HG02973 (cell line): Measurements from ENCODE around the gene VPS52.
"Not testable (repeated sequence)": the region's sequence is repeated elsewhere in the genome, so short reads cannot be mapped to it uniquely, and the experiment has no call there.

Experiments
- ATAC-seq: cut with Tn5 transposase; IDR thresholded peaks from one replicate; pipeline ENCODE4 v1.9.1; 2021; ENCODE audit warnings: moderate library complexity; ENCODE audit not compliant: unreplicated experiment

VPS52 gene

DNA sequence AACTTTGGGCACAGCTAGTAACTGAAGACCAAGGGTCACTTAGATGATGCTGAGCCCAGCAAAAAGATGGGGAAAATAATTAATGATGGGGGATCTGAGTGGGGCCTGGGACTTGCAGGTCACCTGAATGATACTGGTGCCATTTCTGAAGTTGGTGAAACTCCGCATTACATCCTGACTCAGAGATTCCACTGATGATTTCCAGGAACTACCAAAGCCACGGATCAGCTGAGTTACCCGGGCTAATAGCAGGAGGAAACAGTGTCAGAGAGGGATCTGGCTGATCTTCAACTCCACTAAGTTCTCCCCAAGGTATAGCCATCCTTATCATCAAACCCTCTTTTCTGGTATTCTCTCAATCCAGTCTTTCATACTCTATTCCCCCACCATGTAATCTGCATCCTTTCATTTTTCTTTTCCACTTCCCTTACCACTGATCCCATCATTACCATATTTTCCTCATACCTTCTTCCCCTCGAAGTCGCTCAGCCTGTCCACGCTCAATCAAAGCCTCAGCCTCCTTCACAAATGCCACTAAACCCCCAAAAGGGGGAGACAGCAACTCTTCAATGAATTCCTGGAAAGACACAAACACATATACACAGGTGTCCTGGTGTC lies 20.2 kb downstream of the VPS52 start:
- no peak for ATAC-seq

DNA sequence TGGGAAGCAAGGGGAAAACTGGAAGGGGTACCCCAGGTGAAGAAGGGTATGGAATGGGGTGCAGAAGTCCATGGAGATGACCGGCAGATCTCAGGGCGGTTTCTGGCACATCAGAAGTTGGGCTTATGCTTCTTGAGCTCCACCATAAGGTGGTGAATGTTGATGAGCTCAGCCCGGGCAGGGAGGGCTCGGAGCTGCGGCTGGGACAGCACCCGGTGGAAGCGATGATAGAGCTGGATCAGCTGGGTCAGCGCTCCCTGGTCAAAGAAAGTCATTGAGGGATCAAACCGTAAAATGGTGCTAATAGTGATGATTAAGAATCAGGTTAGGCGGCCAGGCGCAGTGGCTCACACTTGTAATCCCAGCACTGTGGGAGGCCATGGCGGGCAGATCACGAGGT lies 20.9 kb downstream of the VPS52 start:
- no peak for ATAC-seq

DNA sequence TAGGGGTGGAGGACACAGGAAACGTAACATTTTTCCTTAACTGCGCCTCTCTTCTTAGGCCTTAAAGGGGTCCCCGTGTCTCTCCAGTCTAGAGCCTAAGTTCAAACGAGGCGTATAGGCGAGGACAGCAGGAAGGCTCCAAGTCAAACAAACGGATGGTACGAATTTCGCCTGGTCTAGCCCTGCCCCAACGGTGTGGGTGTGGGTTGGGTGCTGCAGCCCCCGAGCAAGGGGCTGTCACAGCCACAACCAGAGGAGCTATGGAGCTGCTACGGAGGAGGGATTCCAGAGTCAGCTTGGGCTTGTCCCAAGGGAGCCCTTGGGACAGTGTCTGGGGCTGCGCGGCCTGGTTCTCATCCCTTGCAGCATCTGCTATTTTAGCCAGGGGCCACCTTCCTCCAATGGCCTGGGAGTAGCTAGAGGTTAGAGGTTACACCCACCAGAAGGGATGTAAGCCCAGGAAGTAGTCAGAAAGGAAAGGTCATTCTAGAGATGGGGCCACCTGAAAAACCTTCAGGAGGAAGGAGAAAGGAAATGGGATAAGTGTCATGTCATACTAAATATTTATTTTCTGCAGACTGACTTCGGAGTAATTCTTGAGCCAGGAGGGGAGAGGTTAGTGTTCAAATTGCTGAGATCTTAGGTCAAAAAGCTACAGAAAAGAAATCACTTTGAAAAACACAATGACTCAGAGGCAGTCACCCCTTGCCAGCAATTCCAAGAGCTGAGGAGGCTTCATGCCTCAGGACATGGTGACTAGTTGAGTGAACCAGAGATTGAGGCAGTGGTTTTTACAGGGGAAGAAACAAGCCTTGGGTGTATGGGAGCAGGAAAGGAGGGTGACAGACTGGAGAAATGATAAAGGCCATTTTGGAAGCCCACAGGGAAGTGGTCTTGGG lies 21.7 kb downstream of the VPS52 start:
- ATAC-seq: no peak

DNA sequence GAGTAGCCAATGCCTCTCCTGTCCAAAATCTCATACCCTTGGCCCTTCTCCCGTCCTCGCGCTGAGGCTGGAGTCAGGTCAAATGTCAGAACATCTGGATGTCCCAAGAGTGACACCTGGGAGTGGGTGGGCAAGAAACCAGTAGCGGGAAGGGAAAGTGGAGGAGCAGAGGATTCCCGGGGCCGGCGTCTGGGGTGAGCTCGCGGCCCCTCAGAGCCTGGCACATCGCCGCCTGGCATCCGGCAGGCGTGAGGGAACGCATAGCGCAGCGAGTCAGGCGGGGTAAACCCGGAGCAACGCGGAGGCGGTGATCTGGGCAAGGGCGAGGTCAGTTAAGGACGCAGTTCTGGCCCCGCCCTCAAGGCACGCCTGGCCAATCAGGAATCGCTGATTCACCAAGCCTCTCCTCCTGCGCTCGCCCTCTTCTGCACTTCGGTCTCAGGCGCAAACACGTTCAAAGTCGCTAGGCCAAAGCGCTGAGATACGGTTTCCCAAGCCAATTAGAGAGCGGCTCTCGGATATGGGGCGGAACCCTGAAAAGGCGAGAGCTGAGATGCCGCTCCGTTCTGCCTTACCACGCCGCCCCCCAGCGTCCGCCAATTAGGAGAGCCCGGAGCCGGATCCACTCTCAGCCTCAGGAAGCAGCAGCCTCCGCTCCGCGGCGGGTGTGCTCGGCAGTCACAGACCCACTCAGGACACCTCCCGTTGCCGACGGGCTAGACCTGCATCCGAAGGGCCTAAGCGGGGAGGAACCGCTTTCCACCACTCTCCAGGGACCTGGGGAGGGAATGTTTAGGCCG lies 22.5 kb downstream of the VPS52 start:
- ATAC-seq: peak; percentile 83

DNA sequence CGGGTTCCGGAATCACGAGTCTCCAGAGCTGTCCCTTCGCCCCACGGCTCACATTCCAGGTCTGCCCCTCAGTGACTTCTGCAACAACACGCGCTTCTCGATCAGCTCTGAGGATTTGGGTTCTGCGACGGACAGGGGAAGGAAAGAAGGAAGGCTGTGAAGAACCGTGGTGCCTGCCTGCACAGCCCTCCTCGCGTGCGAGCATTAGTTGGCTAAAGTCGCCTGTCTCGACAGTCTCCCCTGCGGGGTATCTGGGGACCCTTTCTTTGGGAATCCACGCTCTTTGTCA lies 23.1 kb downstream of the VPS52 start:
- ATAC-seq: peak; percentile 8

DNA sequence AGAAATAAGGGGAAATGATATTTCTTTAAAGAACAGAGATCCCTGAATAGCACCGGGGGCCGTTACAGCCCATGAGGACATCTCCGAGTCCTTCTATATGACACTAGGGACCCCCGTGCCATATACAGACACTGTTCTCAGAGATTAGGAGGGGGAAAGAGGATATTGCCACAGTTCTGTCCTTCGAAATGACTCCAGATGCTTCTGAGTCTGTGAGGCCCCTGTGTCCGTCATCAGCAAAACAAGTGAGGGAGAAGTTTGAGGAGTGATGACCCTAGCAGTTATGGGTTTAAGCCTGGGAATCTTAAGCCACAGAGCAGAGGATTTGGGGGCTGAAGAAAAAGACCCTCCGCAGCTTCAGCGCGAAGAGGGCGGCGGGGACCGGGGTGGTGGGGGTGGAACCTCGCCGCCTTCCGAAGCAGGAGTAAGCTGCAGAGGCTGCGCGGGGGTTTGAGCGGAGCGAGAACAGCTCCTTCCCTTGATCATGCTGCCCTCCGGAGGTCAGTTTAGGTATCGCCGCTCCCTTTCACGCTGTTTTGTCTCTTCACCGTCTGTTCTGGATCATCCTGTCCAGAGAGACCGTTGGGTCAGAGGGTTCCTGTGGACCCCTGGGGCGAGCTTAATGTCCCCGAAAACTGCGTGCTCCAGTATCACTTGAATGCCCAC lies 23.6 kb downstream of the VPS52 start:
- peak; percentile 35 for ATAC-seq

DNA sequence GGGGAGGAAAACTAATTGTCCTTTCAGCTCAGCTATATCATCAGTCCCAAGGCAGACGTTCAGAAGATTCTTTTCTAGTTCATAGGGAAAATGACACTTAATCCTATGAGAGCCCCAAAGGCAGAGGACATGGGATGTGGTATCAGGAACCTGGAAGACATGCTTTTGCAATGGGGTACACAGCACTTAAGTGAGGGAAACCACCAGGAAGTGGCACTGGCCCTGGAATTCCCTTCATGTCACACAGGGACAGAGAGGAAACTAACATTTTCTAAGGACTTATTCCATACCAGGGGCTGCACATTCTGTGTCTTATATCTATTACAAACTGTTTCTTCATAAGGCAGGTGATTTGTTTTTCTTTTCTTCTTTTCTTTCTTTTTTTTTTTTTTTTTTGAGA lies 28.2 kb downstream of the VPS52 start:
- ATAC-seq: no peak

DNA sequence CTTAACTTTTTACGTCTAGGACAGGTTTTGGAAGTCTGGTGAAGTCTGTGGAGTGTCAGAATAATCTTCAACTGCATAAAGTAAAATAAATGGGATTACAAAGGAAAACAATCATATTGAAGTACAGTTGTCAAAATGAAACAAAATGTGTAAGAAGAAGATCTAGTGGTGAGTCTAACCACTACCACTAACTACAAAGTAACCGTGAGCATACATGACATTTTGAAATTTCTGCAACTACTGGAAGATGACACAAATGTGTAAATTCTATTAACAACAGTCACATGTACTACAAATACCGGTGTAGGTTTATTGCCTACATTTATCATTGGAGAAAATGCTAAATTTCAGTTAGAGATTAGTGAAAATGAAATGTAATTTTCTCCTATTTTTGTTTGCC lies 29.7 kb downstream of the VPS52 start:
- no peak for ATAC-seq

DNA sequence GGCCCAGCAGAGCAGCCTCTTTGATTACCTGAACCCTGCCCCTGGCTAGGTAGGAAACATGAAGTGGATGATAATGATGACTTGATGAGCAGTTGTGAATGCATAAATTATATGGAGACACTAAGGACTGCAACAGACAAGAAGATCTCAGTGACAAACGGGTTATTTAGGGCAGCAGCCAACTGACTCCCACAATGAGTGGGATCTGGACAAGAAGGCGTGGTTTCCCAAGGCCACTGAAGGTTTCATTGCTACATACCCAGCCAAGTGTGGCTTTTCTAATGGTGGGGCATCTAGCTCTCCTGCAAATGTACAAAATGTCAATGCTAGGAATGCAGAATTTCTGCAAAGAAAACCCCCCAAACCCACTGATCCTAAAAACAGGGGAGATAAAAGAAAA lies 33.9 kb downstream of the VPS52 start:
- ATAC-seq: no peak

DNA sequence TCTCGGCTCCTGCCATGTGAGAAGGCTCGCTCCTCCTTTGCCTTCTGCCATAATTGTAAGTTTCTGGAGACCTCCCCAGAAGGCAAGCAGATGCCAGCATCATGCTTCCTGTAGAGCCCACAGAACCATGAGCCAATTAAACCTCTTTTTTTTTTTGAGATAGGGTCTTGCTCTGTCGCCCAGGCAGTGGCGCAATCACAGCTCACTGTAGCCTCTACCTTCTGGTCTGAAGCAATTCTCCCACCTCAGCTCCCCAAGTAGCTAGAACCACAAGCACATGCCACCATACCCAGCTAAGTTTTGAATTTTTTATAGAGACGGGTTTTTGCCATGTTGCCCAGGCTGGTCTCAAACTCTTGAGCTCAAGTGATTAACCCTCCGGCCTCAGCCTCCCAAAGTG lies 34.8 kb downstream of the VPS52 start:
- ATAC-seq: no peak

DNA sequence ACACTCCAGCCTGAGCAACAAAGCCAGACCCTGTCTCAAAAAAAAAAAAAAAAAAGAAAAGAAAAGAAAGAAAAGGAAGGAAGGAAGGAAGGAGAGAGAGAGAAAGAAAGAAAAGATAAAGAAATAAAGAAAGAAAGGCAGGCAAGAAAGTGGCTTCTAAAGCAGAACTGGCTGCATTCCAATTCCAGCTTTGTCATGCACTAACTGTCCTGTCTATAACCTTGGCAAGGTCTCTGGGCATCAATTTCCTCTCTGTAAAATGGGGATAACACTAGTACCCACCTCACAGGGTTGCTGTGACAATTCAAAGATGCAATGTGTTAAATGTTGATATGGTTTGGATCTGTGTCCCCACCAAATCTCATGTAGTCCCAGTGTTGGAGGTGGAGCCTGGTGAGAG lies 35.3 kb downstream of the VPS52 start:
- no peak for ATAC-seq

DNA sequence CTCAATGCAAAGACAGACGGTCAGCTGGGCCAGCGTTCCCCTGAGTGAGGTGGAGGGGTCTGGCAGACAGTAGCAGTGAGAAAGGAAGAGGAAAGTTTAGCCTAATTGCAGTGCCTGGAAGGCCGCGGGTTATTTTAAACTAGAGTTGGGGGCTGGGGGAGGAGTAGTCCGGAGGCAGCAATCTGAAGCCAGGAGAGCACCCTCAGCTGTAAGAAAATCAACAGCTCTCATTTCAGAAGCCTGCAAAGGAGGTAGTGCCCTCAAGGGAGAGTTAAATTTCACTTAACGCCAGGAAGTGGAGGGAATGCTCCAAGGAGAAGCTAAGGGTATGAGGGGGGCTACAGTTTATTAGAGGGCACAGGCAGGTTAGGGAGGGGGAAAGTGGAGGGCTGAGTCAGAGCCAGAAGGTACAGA lies 36.4 kb downstream of the VPS52 start:
- no peak for ATAC-seq

DNA sequence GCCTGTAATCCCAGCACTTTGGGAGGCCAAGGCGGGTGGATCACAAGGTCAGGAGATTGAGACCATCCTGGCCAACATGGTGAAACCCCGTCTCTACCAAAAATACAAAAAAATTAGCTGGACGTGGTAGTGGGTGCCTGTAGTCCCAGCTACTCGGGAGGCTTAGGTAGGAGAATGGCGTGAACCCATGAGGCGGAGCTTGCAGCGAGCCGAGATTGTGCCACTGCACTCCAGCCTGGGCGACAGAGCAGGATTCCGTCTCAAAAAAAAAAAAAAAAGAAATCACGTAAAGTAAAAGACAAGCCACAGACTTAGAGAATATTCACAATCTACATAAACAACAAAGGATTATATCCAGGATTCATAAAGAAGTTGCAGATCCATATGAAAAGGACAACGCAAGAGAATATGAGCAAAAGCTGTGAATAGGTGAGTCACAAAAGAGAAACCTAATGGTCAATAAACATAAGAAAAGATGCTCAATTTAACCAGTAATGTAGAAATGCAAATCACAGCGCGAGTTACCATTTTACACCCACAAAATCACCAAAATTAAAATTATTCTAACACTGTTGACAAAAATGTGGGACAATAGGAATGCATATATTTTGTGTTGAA lies 45.1 kb downstream of the VPS52 start:
- ATAC-seq: not testable (repeated sequence)

DNA sequence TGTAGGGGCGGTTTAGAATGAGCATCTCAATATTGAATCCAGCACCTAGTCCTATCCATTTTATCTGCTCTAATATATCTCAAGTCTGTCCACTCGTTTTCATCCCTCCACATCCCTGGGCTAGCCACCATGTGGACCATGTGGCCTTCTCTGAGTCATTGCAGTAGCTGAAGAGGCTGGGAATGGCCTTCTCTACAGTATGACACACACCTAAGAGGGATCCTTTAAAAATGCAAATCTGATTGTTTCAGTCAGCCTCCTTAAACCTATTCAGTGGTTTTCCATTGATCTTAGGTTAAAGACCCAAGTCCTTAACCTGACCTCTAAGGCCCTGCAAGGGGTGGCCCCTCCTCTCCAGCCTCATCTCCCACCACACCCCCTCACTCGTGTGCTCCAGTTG lies 54.0 kb downstream of the VPS52 start:
- no peak for ATAC-seq

DNA sequence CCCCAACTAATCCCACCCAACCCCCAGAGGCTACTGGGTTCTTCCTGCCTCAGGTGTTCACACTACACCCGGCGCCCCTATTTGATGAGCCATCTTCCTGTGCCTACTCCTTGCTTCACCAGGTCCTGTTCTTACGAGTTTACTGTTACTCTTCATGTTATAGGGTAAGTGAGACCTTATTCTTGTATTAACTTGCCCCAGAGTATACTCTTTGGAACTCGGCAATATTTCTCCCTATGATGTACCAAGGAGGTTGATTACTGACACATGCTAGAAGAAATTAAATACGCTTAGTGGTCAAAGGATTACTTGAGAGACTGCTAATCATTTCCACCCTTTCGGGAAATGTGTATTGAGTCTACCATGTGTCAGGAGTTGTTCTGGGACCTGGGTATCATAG lies 54.4 kb downstream of the VPS52 start:
- ATAC-seq: no peak

DNA sequence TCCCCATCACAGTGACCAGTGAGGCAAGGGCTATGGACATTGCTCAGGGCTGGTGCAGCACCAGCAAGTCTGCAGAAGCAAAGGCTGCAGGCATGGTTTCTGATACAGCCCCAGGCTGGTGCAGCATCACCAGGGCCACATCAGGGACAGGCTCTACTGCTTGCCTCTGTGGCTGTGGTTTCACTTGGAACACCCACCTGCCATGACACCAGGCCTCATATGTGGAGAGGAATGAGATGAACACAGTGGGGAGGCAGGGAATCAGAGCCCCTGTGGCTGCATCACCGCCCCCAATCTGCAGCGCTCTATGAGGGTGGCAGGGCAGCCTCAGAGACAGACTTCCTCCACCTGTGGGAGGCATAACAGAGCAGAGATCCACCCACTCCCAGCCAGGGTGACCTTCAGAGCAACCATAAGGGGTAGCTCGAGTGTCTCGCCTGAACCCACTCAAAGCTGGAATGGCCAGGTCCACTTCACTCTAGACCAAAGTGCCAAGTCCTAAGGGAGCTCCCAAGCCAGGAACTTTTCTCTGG lies 55.5 kb downstream of the VPS52 start:
- ATAC-seq: no peak

DNA sequence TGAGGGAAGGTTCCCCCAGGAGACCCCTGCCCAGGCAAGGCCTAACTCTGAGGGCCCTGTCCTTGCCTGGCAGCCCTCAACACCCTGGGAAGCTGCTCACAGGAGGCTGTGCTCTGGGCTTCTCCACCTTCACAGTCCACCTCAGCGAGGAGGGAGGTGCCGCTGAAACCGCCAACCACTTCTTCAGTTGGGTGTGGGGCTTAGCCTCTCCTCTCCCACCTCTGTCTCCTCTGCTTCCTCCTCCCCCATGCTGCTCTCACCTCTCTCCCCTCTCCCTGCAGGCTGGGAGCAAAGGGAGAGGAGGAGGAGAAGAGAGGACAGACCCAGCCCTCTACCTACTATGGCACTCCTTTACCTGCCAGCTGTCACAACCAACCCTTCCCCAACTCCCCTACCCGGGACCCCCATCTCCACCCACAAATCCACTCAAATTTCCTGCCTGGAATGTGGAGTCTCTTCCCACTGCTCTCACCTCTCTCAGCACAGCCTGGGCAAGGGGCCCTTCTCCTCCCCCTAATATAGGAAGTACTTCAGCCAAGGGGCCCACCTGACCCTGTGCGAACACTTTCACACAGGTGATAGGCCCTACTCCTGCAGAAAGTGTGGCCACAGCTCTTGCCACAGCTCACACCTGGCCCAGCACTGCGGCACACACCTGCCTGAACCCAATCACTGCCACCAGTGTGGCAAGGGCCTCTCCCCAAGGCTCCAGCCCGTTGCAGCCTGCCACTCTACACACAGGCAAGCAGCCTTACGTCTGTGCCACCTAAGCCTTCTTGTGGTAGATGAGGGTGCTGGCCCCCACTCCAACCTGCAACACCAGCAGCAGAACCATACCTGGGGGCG lies 56.2 kb downstream of the VPS52 start:
- ATAC-seq: no peak

DNA sequence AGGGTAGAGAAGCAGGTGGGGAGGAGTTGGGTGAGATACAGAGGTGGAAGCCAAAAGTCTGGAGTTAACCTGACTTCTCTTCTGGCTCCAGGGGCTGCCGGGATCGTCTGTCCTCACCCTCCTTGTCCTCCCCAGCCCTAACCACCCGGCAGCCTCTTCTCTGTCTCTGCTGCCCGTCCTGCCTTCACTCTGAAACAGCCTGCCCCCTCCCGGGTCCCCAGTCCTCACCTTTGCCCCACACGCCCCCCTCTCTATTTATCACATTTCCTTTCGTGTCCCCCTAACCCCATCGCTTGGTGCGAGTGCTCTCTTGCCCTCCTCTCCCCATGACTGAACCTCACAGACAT lies 57.7 kb downstream of the VPS52 start:
- ATAC-seq: no peak

DNA sequence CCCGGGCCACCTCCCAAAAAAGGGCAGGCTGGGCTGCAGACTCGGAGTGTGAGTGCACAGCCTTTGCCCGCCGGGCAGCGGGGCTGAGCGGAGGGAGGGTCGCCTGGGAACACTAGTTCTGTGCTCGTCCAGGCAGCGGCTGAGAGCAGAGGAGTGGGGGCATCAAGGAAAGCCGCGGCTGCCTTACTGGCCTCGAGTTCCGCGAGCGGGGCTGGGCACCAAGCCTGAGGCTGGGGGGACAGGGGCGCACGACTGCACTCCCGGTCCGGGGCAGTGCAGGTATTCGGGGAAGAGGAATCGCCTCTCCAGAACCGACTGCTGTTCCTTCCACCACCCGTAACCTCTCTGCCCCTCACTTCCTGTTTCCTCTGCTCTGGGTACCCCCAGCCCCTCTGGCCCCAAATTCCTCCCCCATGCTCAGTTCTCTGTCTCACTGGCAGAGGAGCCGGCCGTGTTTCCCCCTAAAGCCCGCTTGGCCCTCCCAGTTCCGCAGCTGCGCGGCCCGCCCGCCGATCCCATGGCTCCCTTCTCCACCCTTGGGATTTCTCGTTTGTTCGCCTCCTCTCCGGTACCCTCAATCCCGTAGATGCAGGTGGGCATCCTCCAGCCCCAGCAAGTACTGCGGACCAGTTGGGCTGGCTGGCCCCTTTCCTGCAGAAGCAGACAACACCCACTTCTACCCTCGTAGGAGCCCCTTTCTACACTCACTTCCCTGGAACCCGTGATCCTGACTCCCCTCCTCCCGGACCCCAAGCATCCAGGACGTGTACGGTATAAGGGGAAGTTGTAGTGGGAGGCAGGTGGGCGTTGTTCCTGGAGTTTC lies 58.3 kb downstream of the VPS52 start:
- no peak for ATAC-seq
